Skeletal muscle tissue (tissue), 4 donors: Measurements from ENCODE around the gene POP4. TPM values are rescaled to one million over a fixed set of nuclear protein-coding genes. Genes with fewer than 3 reads are reported as not detected.
"Not testable (repeated sequence)": the region's sequence is repeated elsewhere in the genome, so short reads cannot be mapped to it uniquely, and the experiment has no call there.

Source experiments
- H3K27ac ChIP-seq: one replicate; pipeline ENCODE4 v1.7.0; 2013; ENCODE audit warnings: mild to moderate bottlenecking, low read depth, low read length, inconsistent platforms
- H3K27me3 ChIP-seq, 3 donors: one replicate each; pipeline ENCODE4 v1.7.0; 2013; ENCODE audit warnings: low read length in 3 of 3; ENCODE audit not compliant: control insufficient read depth in 3 of 3, insufficient read depth in 3 of 3
- H3K36me3 ChIP-seq, 3 donors: one replicate each; pipeline ENCODE4 v1.7.0; 2013; ENCODE audit warnings: low read length in 3 of 3; ENCODE audit not compliant: control insufficient read depth in 3 of 3, insufficient read depth in 3 of 3
- H3K4me1 ChIP-seq, 3 donors: one replicate each; pipeline ENCODE4 v1.7.0; 2013; ENCODE audit warnings: low read length in 3 of 3, mild to moderate bottlenecking in 3 of 3; ENCODE audit not compliant: control insufficient read depth in 3 of 3, insufficient read depth in 3 of 3
- H3K4me3 ChIP-seq, 3 donors: one replicate each; pipeline ENCODE4 v1.7.0; 2013; ENCODE audit warnings: low read length in 3 of 3
- H3K9ac ChIP-seq, 3 donors: one replicate each; pipeline ENCODE4 v1.7.0; 2013; ENCODE audit warnings: low read length in 3 of 3, mild to moderate bottlenecking in 3 of 3, moderate library complexity in 2 of 3, low read depth in 1 of 3
- H3K9me3 ChIP-seq, 3 donors: one replicate each; pipeline ENCODE4 v1.7.0; 2013; ENCODE audit warnings: low read length in 3 of 3; ENCODE audit not compliant: control insufficient read depth in 3 of 3
- total RNA-seq: library from RNA; depleted of rRNA; stranded (reverse); fragments of >200 nt; gene quantifications from one replicate; pipeline ENCODE4 v1.2.3, GENCODE V29; 2014
- donor health status: Osteomylitis.

The POP4 gene
- total RNA-seq, 1 donor from 2014 or later: 22.4 TPM

- no peak overlapping the region for H3K27ac ChIP-seq
- peaks cover 0 to 4% (median 0%) of the 10 kb centered on the region in 3 donors for H3K4me1 ChIP-seq
- H3K27me3 ChIP-seq: peaks cover 0 to 4% (median 3%) of the 10 kb centered on the region in 3 donors
- no peak overlapping the region for H3K4me3 ChIP-seq
- no peak overlapping the region for H3K9ac ChIP-seq
- no peaks in the 10 kb centered on the region for H3K9me3 ChIP-seq
- H3K36me3 ChIP-seq: no peaks in the 10 kb centered on the region
Measured at GRCh38 chr19:29626386-29626785, 20.3 kb downstream of the POP4 start.

GRCh38 chr19:29626832-29627231 is 20.7 kb downstream of the POP4 start:
- not testable (repeated sequence) for H3K4me1 ChIP-seq, H3K27ac ChIP-seq, H3K36me3 ChIP-seq, H3K9ac ChIP-seq, H3K27me3 ChIP-seq, H3K9me3 ChIP-seq, H3K4me3 ChIP-seq

GRCh38 chr19:29628661-29629385 is 22.7 kb downstream of the POP4 start:
- Histone ChIP-seq H3K4me3 (no peak overlapping the region), H3K27ac (no peak overlapping the region)

GRCh38 chr19:29629836-29630534 is 23.9 kb downstream of the POP4 start:
- no peaks in the 10 kb centered on the region for H3K36me3 ChIP-seq
- H3K4me1 ChIP-seq: no peaks in the 10 kb centered on the region
- H3K9me3 ChIP-seq: no peaks in the 10 kb centered on the region
- no peaks in the 10 kb centered on the region for H3K27me3 ChIP-seq
- no peak overlapping the region for H3K4me3 ChIP-seq
- H3K9ac ChIP-seq: no peak overlapping the region
- no peak overlapping the region for H3K27ac ChIP-seq

More at GRCh38 chr19:29628661-29629385, 22.7 kb downstream of the POP4 start:
- H3K9me3 ChIP-seq: no peaks in the 10 kb centered on the region
- no peaks in the 10 kb centered on the region for H3K36me3 ChIP-seq
- no peak overlapping the region for H3K9ac ChIP-seq
- H3K27me3 ChIP-seq: no peaks in the 10 kb centered on the region
- H3K4me1 ChIP-seq: no peaks in the 10 kb centered on the region

GRCh38 chr19:29630655-29631054 is 24.6 kb downstream of the POP4 start:
- Histone ChIP-seq H3K4me1 (no peaks in the 10 kb centered on the region), H3K36me3 (no peaks in the 10 kb centered on the region), H3K27ac (no peak overlapping the region), H3K4me3 (no peak overlapping the region), H3K27me3 (no peaks in the 10 kb centered on the region), H3K9me3 (no peaks in the 10 kb centered on the region), H3K9ac (no peak overlapping the region)

GRCh38 chr19:29631450-29631849 is 25.4 kb downstream of the POP4 start:
- Histone ChIP-seq H3K27ac (no peak overlapping the region), H3K9me3 (no peaks in the 10 kb centered on the region), H3K4me1 (no peaks in the 10 kb centered on the region), H3K9ac (no peak overlapping the region), H3K27me3 (no peaks in the 10 kb centered on the region), H3K4me3 (no peak overlapping the region), H3K36me3 (no peaks in the 10 kb centered on the region)

GRCh38 chr19:29634002-29634401 is 27.9 kb downstream of the POP4 start:
- H3K27me3 ChIP-seq: no peaks in the 10 kb centered on the region
- H3K4me3 ChIP-seq: no peak overlapping the region
- no peak overlapping the region for H3K9ac ChIP-seq
- no peaks in the 10 kb centered on the region for H3K4me1 ChIP-seq
- H3K27ac ChIP-seq: no peak overlapping the region
- H3K9me3 ChIP-seq: no peaks in the 10 kb centered on the region
- no peaks in the 10 kb centered on the region for H3K36me3 ChIP-seq

GRCh38 chr19:29634423-29635130 is 28.5 kb downstream of the POP4 start:
- Histone ChIP-seq H3K36me3 (no peaks in the 10 kb centered on the region), H3K9ac (no peak overlapping the region), H3K4me3 (no peak overlapping the region), H3K27me3 (no peaks in the 10 kb centered on the region), H3K4me1 (no peaks in the 10 kb centered on the region), H3K27ac (no peak overlapping the region), H3K9me3 (no peaks in the 10 kb centered on the region)

GRCh38 chr19:29635963-29636362 is 29.9 kb downstream of the POP4 start:
- Histone ChIP-seq H3K27me3 (no peaks in the 10 kb centered on the region), H3K4me1 (no peaks in the 10 kb centered on the region), H3K9ac (no peak overlapping the region), H3K4me3 (no peak overlapping the region), H3K27ac (no peak overlapping the region), H3K9me3 (no peaks in the 10 kb centered on the region), H3K36me3 (no peaks in the 10 kb centered on the region)
